ENCODE measurements around the gene ROCK1.
"Not testable (repeated sequence)": the region's sequence is repeated elsewhere in the genome, so short reads cannot be mapped to it uniquely, and the experiment has no call there.

The ROCK1 gene

DNA sequence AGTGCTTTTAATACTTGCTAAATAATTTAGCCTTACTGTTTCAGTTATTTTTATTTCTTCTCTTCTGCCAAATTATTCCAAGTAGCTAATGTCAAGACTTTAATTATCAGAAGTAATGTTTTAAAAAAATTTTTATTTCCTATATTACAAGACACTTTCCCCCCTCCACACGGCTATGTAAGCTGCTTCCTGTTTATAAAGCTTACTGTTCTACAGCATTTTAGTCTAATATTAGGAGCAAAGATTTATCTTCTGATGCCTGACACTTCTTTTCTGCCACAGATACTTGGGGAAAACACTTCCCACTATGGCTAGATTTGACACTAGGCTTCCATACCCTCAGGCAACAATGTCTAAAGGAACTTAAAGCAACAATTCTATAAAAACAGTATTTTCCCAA, 62.3 kb downstream of the ROCK1 start:
- DNase-seq, result no peak

DNA sequence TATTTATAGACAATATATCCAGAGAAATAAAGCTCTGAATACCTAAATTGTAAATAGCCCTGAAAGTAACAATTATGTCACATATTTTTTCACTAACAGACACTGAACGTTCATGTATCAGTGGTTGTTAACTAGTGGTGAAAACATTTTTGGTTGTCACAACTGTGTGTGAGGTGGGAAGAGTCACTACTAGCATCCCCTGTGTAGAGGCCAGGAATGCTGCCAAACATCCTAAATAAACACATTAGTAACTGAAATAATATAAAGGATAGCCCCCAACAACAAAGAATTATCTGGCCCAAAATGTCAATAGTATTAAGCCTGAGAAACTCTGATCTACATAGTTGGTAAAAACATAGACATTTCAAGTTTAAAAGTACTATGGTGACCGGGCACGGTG, 64.5 kb downstream of the ROCK1 start:
- DNase-seq, result no peak

DNA sequence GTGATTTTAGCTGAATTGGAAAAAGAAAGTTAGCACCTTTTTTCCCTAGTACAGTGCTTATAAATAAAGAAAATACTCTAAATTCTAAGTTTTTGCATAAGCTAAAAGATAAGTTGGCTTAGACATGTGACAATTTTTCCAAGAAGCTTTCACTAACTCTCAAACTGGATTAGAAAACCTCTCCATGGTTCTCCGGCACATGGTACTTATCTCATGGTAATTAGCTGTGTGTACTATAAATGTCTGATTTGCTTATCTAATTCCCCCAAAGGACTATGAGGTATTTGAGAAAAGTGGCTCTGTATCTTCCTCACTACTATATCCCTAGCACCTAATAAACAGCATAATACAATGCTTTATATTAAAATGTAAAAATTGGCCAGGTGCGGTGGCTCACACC, 71.1 kb downstream of the ROCK1 start:
- no peak for DNase-seq

DNA sequence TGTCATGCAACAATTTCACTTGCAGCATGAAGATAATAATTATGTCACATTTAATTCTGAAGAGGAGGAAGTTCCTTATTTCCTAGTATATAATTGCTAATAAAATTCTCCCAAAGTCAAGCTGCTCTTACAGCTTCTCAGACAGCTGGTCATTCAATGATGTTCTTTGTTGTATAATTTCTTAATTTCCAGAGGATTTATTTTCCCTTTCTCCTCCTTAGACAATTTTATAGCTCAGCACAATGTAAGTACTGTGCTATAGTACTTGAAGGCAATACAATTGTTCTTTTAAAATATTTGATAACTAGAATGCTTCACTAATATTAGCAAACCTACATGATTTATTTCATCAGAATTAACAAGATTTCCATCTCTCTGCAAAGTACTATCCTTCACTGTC, 73.4 kb downstream of the ROCK1 start:
- no peak for DNase-seq

GRCh38 chr18:21031845-21032244, 79.8 kb downstream of the ROCK1 start:
- no peak for DNase-seq

- not testable (repeated sequence) for DNase-seq
Observed at GRCh38 chr18:21018257-21018656, 93.4 kb downstream of the ROCK1 start.

DNA sequence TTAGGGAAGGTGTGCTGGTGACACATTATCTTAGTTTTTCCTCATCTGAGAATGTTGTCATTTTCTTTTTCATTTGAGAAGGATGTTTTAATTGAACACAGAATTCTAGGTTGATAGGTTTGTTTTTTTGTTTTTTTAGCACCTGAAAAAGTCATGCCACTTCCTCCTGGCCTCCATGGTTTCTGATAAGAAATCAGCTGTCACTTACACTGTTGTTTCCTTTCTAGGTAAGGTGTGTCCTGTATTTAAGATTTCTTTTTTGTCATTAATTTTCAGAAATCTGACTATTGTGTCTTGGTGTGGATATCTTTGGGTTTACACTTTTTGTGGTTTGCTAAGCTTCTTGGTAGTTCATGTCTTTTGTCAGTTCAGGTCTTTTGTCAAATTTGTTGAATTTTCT, 99.3 kb downstream of the ROCK1 start:
- no peak for DNase-seq

GRCh38 chr18:21004726-21005125, 106.9 kb downstream of the ROCK1 start:
- DNase-seq, result no peak

DNA sequence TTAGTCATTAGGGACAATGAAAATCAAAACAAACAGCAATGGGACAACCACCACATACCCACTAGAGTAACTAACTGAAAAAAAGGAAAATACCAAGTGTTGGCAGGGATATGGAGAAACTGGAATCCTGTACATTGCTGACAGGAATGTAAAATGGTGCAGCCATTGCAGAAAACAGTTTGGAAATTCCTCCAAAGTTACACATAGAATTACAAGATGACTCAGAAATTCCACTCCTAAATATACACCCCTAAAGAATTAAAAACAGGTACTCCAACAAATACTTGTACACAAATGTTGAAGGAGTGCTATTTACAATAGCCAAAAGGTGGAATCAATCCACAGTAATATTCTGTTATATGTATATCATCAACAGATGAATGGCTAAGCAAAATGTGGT, 110.9 kb downstream of the ROCK1 start:
- no peak for DNase-seq

DNA sequence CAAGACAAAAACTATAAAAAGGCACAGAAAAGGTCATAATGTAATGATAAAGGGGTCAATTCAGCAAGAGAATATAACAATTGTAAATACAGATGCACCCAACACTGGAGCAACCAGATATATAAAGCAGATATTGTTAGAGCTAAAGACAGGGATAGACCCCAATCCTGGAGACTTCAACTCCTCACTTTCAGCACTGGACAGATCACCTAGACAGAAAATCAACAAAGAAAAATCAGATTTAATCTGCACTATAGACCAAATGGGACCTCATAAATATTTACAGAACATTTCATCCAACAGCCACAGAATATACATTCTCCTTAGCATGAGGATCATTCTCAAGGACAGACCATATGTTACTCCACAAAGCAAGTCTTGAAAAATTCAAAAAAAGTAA, 114.2 kb downstream of the ROCK1 start:
- DNase-seq, result no peak

DNA sequence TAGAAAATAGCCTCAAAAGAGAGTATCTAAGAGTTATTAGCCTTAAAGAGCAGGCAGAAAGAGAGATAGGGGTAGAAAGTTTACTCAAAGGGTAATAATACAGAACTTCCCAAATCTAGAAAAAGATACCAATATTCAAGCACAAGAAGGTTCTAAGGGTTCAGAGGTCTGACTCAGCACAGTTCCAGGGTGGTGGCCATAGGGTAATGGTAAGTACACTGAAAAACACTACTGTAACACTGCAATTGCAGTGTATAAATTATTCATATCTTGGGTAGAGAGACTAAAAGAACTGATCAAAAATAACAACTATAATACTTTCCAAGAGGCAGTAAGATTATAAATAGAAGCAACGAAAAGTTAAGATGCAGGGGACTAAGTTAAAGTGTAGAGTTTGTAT, 115.2 kb downstream of the ROCK1 start:
- no peak for DNase-seq

DNA sequence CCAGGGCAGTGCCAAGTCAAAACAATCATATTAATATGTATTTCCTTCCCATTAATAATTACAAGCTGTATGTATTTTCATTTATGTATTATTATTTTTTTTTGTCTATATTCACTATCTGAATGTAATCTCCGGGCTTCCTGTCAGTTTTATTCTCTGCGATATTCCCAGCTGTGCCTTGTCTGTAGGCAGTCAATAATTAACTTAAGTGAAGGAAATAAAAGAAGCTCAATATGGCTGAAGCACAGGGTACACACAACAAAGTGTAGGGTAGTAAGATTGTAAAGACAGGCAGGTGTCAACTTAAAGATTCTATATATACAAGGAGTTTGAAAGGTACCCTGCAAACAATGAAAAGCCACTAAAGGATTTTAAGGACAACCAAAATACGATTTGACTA, 122.9 kb downstream of the ROCK1 start:
- DNase-seq, result no peak

DNA sequence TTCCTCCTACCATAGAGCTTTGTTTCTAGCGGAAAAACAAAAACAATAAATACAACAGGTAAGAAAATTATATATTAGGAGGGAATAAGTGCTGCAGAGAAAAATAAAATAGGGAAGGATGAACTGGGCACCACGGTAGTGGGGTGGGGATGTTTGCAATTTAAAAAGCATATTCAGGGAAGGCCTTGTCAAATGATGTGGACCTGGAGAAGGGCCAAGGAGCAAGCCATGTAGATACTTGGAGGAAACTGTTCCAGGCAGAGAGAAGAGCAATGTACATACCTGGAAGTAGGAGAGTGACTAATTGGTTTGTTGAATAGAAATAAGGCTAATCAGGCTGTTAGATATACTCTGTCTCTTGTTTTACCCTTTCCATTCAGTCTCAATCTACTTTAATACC, 136.5 kb downstream of the ROCK1 start:
- no peak for DNase-seq

- no peak for DNase-seq
Observed at GRCh38 chr18:20971886-20972267, 139.7 kb downstream of the ROCK1 start.

DNA sequence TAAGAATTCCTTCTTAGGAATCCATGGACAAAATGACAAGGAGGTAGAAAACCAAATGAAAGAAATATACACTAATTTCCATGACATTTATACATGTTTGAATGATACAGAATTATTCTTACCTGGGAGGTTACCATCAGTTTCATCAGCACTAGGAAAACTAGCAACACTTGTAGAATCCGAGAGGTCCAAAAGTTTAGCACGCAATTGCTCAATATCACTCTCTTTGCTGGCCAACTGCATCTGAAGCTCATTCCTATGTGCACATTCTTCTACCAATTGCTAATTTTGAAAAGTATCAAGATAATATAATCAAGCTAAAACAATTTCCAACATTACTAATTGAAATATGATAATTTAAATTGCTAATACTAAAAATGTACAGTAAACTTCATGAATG, 144.8 kb downstream of the ROCK1 start:
- DNase-seq, result no peak

GRCh38 chr18:20963027-20963426, 148.6 kb downstream of the ROCK1 start:
- DNase-seq, result no peak

DNA sequence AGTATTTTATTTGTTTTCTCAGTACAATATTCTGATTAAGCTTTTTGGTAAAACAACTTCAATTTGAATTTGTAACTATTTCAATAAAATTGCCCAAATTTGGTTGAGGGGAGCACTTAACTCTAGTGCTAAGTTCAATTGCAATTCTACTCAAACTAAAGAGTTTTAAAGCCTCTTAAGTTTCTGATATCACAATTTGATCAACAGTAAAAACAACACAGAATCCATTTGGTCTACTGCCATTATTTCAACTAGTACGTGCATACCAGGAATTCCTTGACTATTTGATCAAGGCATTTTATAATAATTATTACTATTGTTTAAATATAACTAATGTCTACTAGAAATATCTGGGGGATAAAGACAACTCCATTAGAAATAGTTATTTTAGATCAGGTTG, 150.9 kb downstream of the ROCK1 start:
- DNase-seq, result no peak

GRCh38 chr18:20950827-20951226, 160.8 kb downstream of the ROCK1 start:
- DNase-seq, result not testable (repeated sequence)
